Panc1 (cell line): ENCODE data around the gene EFL1.
"Not testable (repeated sequence)": the region's sequence is repeated elsewhere in the genome, so short reads cannot be mapped to it uniquely, and the experiment has no call there.

Experiments used
- POLR2AphosphoS5 ChIP-seq: IDR thresholded peaks from 2 replicates; pipeline ENCODE4 v1.6.1; 2012; ENCODE audit warnings: mild to moderate bottlenecking, low read depth, low read length, moderate library complexity
- TF ChIP-seq, protein P1 (sequence below): fragments of 450-650 bp; IDR thresholded peaks from 2 replicates; pipeline ENCODE4 v1.5.1; 2017; ENCODE audit warnings: mild to moderate bottlenecking

DNA sequence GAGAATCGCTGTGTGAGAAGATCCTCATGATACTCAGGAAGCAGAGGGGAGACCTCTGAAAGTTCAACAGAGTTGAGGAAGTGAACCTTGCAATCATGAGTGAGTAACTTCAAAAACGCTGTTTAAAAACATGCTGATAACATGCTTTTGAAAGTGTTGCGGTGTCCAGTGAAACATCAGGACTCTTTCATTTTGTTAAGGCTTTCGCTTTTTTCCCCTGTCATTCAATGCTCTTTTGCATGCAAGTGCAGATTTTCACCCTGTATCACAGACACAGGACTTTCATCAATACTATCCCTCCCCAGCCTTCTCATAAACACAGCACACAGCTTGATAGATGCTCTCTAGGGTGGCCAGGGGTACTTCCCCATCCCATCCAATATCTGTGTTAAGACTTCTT, 23.9 kb upstream of the EFL1 start:
- TF ChIP-seq, protein P1, sequence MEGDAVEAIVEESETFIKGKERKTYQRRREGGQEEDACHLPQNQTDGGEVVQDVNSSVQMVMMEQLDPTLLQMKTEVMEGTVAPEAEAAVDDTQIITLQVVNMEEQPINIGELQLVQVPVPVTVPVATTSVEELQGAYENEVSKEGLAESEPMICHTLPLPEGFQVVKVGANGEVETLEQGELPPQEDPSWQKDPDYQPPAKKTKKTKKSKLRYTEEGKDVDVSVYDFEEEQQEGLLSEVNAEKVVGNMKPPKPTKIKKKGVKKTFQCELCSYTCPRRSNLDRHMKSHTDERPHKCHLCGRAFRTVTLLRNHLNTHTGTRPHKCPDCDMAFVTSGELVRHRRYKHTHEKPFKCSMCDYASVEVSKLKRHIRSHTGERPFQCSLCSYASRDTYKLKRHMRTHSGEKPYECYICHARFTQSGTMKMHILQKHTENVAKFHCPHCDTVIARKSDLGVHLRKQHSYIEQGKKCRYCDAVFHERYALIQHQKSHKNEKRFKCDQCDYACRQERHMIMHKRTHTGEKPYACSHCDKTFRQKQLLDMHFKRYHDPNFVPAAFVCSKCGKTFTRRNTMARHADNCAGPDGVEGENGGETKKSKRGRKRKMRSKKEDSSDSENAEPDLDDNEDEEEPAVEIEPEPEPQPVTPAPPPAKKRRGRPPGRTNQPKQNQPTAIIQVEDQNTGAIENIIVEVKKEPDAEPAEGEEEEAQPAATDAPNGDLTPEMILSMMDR: not testable (repeated sequence)
- not testable (repeated sequence) for TF ChIP-seq POLR2AphosphoS5
